Esophagus muscularis mucosa (tissue), 3 donors: ENCODE measurements around the gene MAPK12.

Source experiments
- CTCF ChIP-seq, 3 experiments: fragments of 200-600 bp in 2 of 3; fragments of 450-650 bp in 1 of 3; sonication (generic) in 2 of 3; IDR thresholded peaks; one replicate each; pipeline ENCODE4 v1.5.1; 2017 to 2019; ENCODE audit warnings: antibody characterized with exemption in 3 of 3, mild to moderate bottlenecking in 2 of 3, moderate library complexity in 1 of 3
- POLR2A ChIP-seq: fragments of 450-650 bp; IDR thresholded peaks from one replicate; pipeline ENCODE4 v1.6.1; 2017; ENCODE audit warnings: antibody characterized with exemption, moderate library complexity, mild to moderate bottlenecking, low read depth

GRCh38 chr22:50209893-50210292 lies 51.6 kb downstream of the MAPK12 start:
- TF ChIP-seq CTCF (IDR thresholded peaks at IDR 0.05) (peak; percentile 77 to 89 (median 77)), POLR2A (no peak)
